ENCODE data around the gene COL26A1.
"Not testable (repeated sequence)": the region's sequence is repeated elsewhere in the genome, so short reads cannot be mapped to it uniquely, and the experiment has no call there.

Gene COL26A1

DNA sequence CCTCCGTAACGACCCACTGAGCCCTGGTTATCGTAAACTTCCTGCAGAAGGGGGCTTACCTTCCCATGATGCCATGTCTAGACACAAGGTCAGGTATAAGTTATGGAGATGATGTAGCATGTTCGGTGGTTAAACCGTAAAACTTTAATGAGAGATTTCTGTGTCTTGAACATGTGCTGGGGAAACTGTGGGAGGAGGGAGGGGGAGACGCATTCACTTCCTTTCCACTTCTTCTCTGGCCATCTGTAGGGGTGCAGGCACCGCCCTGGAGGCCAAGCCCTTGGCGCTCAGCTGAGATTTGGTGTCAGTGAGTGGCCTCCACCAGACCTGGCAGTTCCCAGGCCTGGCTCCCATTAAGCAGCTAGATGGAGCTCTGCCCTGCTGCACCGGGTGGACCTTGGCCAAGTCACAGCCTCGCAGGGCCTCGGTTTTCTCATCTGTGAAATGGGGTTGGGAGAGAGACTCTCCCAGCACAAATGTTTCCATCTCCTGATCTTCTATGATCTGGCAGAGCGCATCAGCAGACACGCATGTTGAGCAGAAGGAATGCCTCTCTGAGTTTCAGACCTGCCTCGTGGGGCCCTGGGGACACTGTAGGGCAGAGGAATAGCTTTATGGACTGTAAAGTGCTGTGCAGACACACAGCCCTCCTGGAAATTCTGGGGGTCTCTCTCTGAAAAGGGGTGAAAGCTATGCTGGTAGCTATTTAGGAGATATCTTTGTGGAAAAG, 106.0 kb downstream of the COL26A1 start:
- Histone ChIP-seq H3K9ac (ENCODE audit: low read length) (no peak overlapping the region), H3K27me3 (ENCODE audit: control insufficient read depth, insufficient read depth, low read length) (peaks cover 4% of the 10 kb centered on the region)

DNA sequence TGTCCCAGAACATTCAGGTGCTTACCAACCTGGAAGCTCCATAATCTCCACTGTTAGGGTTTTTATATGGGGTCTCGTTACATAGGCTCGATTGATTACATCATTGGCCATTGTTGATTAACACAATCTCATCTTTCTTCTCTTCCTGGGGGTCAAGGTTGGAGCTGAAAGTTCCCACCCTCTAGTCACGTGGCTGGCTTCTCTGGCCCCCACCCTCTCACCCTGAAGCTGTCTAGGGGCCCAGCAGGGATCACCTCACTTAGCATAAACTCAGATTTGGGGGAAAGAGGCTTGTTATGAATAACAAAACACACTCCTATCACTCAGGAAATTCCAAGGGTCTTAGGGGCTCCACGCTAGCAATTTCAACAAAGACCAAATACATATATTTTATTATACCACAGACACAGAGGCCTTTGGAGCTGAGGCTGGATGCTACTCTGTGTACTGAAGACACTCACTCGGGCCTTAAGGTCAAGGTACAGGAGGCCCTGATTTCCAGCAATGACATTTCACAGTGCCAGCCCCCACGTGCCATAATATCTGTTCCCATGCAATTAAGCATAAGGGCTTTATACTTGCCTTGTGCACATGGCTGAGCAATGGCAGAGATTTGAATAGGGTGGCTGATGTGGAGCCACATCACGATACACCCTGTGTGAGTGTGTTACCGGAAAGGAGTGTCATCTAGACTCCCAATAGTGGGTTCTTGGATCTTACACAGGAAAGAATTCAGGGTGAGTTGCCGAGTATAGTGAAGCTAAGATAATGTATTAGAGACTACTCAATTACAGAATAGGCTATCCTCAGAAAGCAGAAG, 108.2 kb downstream of the COL26A1 start:
- H3K9me3 ChIP-seq (ENCODE audit: control insufficient read depth, low read length) = no peaks in the 10 kb centered on the region

More for the DNA sequence above, 106.0 kb downstream of the COL26A1 start:
- H3K9me3 ChIP-seq (ENCODE audit: control insufficient read depth, low read length) = no peaks in the 10 kb centered on the region
- H3K36me3 ChIP-seq (ENCODE audit: control insufficient read depth, insufficient read depth, low read length) = no peaks in the 10 kb centered on the region
- H3K4me1 ChIP-seq (ENCODE audit: control insufficient read depth, insufficient read depth, low read length) = no peaks in the 10 kb centered on the region
- no peak overlapping the region for H3K4me3 ChIP-seq (ENCODE audit: low read length)

GRCh38 chr7:101474178-101474577, 111.5 kb downstream of the COL26A1 start:
- Histone ChIP-seq H3K36me3 (ENCODE audit: control insufficient read depth, insufficient read depth, low read length) (no peaks in the 10 kb centered on the region), H3K9me3 (ENCODE audit: control insufficient read depth, low read length) (no peaks in the 10 kb centered on the region), H3K4me3 (ENCODE audit: low read length) (no peak overlapping the region), H3K27me3 (ENCODE audit: control insufficient read depth, insufficient read depth, low read length) (no peaks in the 10 kb centered on the region), H3K9ac (ENCODE audit: low read length) (no peak overlapping the region), H3K4me1 (ENCODE audit: control insufficient read depth, insufficient read depth, low read length) (no peaks in the 10 kb centered on the region)

More for the DNA sequence above, 108.2 kb downstream of the COL26A1 start:
- Histone ChIP-seq H3K4me1 (ENCODE audit: control insufficient read depth, insufficient read depth, low read length) (no peaks in the 10 kb centered on the region), H3K4me3 (ENCODE audit: low read length) (no peak overlapping the region), H3K9ac (ENCODE audit: low read length) (no peak overlapping the region), H3K36me3 (ENCODE audit: control insufficient read depth, insufficient read depth, low read length) (no peaks in the 10 kb centered on the region), H3K27me3 (ENCODE audit: control insufficient read depth, insufficient read depth, low read length) (peaks cover 4% of the 10 kb centered on the region)

DNA sequence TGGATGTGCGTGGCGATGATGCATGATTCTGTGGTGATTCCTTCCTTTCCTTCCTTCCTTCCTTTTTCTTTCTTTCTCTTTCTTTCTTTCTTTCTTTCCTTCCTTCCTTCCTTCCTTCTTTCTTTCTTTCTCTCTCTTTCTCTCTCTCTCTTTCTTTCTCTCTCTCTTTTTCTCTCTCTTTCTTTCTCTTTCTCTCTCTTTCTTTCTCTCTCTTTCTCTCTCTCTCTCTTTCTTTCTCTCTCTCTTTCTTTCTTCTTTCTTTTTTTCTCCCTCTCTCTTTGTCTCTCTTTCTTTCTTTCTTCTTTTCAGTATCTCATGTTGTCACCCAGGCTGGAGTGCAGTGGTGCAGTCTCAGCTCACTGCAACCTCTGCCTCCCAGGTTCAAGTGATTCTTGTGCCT, 113.0 kb downstream of the COL26A1 start:
- not testable (repeated sequence) for H3K9me3 ChIP-seq (ENCODE audit: control insufficient read depth, low read length); H3K4me1 ChIP-seq (ENCODE audit: control insufficient read depth, insufficient read depth, low read length); H3K9ac ChIP-seq (ENCODE audit: low read length); H3K36me3 ChIP-seq (ENCODE audit: control insufficient read depth, insufficient read depth, low read length); H3K27me3 ChIP-seq (ENCODE audit: control insufficient read depth, insufficient read depth, low read length); H3K4me3 ChIP-seq (ENCODE audit: low read length)

GRCh38 chr7:101479217-101479616, 116.5 kb downstream of the COL26A1 start:
- Histone ChIP-seq H3K27me3 (ENCODE audit: control insufficient read depth, insufficient read depth, low read length) (no peaks in the 10 kb centered on the region), H3K4me3 (ENCODE audit: low read length) (no peak overlapping the region), H3K9me3 (ENCODE audit: control insufficient read depth, low read length) (no peaks in the 10 kb centered on the region), H3K4me1 (ENCODE audit: control insufficient read depth, insufficient read depth, low read length) (no peaks in the 10 kb centered on the region), H3K9ac (ENCODE audit: low read length) (no peak overlapping the region), H3K36me3 (ENCODE audit: control insufficient read depth, insufficient read depth, low read length) (no peaks in the 10 kb centered on the region)

- not testable (repeated sequence) for H3K27me3 ChIP-seq (ENCODE audit: control insufficient read depth, insufficient read depth, low read length); H3K9ac ChIP-seq (ENCODE audit: low read length); H3K4me3 ChIP-seq (ENCODE audit: low read length); H3K4me1 ChIP-seq (ENCODE audit: control insufficient read depth, insufficient read depth, low read length); H3K36me3 ChIP-seq (ENCODE audit: control insufficient read depth, insufficient read depth, low read length); H3K9me3 ChIP-seq (ENCODE audit: control insufficient read depth, low read length)
Observed at GRCh38 chr7:101486056-101486432, 123.4 kb downstream of the COL26A1 start.

- Histone ChIP-seq H3K4me1 (ENCODE audit: control insufficient read depth, insufficient read depth, low read length) (no peaks in the 10 kb centered on the region), H3K9me3 (ENCODE audit: control insufficient read depth, low read length) (no peaks in the 10 kb centered on the region), H3K9ac (ENCODE audit: low read length) (no peak overlapping the region), H3K4me3 (ENCODE audit: low read length) (no peak overlapping the region), H3K36me3 (ENCODE audit: control insufficient read depth, insufficient read depth, low read length) (no peaks in the 10 kb centered on the region), H3K27me3 (ENCODE audit: control insufficient read depth, insufficient read depth, low read length) (no peaks in the 10 kb centered on the region)
Observed at GRCh38 chr7:101486433-101487104, 123.9 kb downstream of the COL26A1 start.

GRCh38 chr7:101487105-101487458, 124.4 kb downstream of the COL26A1 start:
- H3K4me1 ChIP-seq (ENCODE audit: control insufficient read depth, insufficient read depth, low read length) = no peaks in the 10 kb centered on the region
- H3K36me3 ChIP-seq (ENCODE audit: control insufficient read depth, insufficient read depth, low read length) = no peaks in the 10 kb centered on the region
- no peaks in the 10 kb centered on the region for H3K27me3 ChIP-seq (ENCODE audit: control insufficient read depth, insufficient read depth, low read length)
- H3K4me3 ChIP-seq (ENCODE audit: low read length) = no peak overlapping the region
- no peaks in the 10 kb centered on the region for H3K9me3 ChIP-seq (ENCODE audit: control insufficient read depth, low read length)
- no peak overlapping the region for H3K9ac ChIP-seq (ENCODE audit: low read length)

GRCh38 chr7:101487753-101488152, 125.1 kb downstream of the COL26A1 start:
- no peaks in the 10 kb centered on the region for H3K27me3 ChIP-seq (ENCODE audit: control insufficient read depth, insufficient read depth, low read length)
- H3K9me3 ChIP-seq (ENCODE audit: control insufficient read depth, low read length) = no peaks in the 10 kb centered on the region
- no peak overlapping the region for H3K4me3 ChIP-seq (ENCODE audit: low read length)
- no peaks in the 10 kb centered on the region for H3K4me1 ChIP-seq (ENCODE audit: control insufficient read depth, insufficient read depth, low read length)
- no peak overlapping the region for H3K9ac ChIP-seq (ENCODE audit: low read length)
- H3K36me3 ChIP-seq (ENCODE audit: control insufficient read depth, insufficient read depth, low read length) = no peaks in the 10 kb centered on the region

DNA sequence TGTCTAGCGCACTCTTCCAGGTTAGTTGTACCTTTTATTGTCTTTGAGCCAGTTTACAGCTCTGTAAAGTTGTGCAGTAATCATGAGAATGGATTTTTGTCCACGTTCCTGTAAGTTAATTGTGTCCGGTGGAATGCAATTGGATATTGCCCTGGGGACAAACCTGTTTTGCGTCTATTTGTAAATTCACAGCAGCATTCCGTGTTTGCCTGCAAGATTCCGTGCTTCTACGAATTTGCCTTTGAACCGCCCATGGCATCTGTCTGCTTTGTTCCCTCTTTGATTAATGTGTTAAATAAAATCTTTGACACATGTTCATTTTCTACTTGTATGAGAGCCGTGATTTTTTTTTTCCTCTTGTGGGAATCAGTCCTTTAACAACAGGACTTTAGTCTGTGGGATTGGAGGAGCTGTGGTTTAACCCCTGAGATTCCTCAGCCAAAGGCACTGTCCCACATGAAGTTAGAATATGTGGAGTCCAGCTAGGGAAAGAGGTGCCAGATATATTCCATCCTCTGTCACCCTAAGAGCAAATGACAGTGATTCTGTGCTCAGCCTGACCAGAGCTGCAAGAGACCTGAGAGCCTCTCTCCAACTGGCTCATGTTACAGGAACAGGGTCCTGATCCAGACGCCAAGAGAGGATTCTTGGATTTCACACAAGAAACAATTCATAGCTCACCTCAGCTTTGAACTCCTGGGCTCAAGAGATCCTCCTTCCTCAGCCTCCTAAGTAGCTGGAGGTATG, 126.3 kb downstream of the COL26A1 start:
- no peaks in the 10 kb centered on the region for H3K36me3 ChIP-seq (ENCODE audit: control insufficient read depth, insufficient read depth, low read length)
- no peak overlapping the region for H3K9ac ChIP-seq (ENCODE audit: low read length)
- no peaks in the 10 kb centered on the region for H3K27me3 ChIP-seq (ENCODE audit: control insufficient read depth, insufficient read depth, low read length)
- no peak overlapping the region for H3K4me3 ChIP-seq (ENCODE audit: low read length)
- no peaks in the 10 kb centered on the region for H3K4me1 ChIP-seq (ENCODE audit: control insufficient read depth, insufficient read depth, low read length)
- no peaks in the 10 kb centered on the region for H3K9me3 ChIP-seq (ENCODE audit: control insufficient read depth, low read length)

GRCh38 chr7:101490439-101490838, 127.8 kb downstream of the COL26A1 start:
- not testable (repeated sequence) for H3K4me1 ChIP-seq (ENCODE audit: control insufficient read depth, insufficient read depth, low read length); H3K36me3 ChIP-seq (ENCODE audit: control insufficient read depth, insufficient read depth, low read length); H3K27me3 ChIP-seq (ENCODE audit: control insufficient read depth, insufficient read depth, low read length); H3K9ac ChIP-seq (ENCODE audit: low read length); H3K4me3 ChIP-seq (ENCODE audit: low read length); H3K9me3 ChIP-seq (ENCODE audit: control insufficient read depth, low read length)

GRCh38 chr7:101491442-101491841, 128.8 kb downstream of the COL26A1 start:
- H3K9me3 ChIP-seq (ENCODE audit: control insufficient read depth, low read length); H3K4me3 ChIP-seq (ENCODE audit: low read length); H3K36me3 ChIP-seq (ENCODE audit: control insufficient read depth, insufficient read depth, low read length); H3K27me3 ChIP-seq (ENCODE audit: control insufficient read depth, insufficient read depth, low read length); H3K9ac ChIP-seq (ENCODE audit: low read length); H3K4me1 ChIP-seq (ENCODE audit: control insufficient read depth, insufficient read depth, low read length): not testable (repeated sequence)
